Mesothelial cell of epicardium (in vitro differentiated cells): ENCODE measurements around the gene SREK1IP1. TPM values are rescaled to one million over a fixed set of nuclear protein-coding genes. Genes with fewer than 3 reads are reported as not detected.

ENCODE experiments used
- DNase-seq, 2 experiments: peaks; one replicate each; pipeline ENCODE4 v3.0.0; 2021; ENCODE audit warnings: low spot score in 2 of 2; ENCODE audit not compliant: unreplicated experiment in 2 of 2
- H3K27ac Mint-ChIP-seq: 2 replicates; pipeline ENCODE4 v1.8.0; 2021; ENCODE audit warnings: mixed read lengths
- H3K27me3 Mint-ChIP-seq: 2 replicates; pipeline ENCODE4 v1.8.0; 2021; ENCODE audit warnings: low read depth, mixed read lengths
- H3K36me3 Mint-ChIP-seq: 2 replicates; pipeline ENCODE4 v1.8.0; 2021; ENCODE audit warnings: mixed read lengths
- H3K4me1 Mint-ChIP-seq: 2 replicates; pipeline ENCODE4 v1.8.0; 2021; ENCODE audit warnings: mixed read lengths
- H3K4me3 Mint-ChIP-seq: 2 replicates; pipeline ENCODE4 v1.8.0; 2021; ENCODE audit warnings: mild to moderate bottlenecking, moderate library complexity, mixed read lengths
- H3K9me3 Mint-ChIP-seq: 2 replicates; pipeline ENCODE4 v1.8.0; 2021; ENCODE audit warnings: mixed read lengths
- total RNA-seq: library from RNA; stranded (reverse); gene quantifications from 3 replicates; pipeline ENCODE4 v1.2.1, GENCODE V29; 2021
- TF ChIP-seq, protein P1 (sequence below): fragments of 200-600 bp; sonication (generic); IDR thresholded peaks from one replicate; pipeline ENCODE4 v1.5.0; 2021; ENCODE audit warnings: antibody characterized with exemption; ENCODE audit not compliant: unreplicated experiment

Gene SREK1IP1
- total RNA-seq, 1 donor from 2014 or later: 20.9 TPM

DNA sequence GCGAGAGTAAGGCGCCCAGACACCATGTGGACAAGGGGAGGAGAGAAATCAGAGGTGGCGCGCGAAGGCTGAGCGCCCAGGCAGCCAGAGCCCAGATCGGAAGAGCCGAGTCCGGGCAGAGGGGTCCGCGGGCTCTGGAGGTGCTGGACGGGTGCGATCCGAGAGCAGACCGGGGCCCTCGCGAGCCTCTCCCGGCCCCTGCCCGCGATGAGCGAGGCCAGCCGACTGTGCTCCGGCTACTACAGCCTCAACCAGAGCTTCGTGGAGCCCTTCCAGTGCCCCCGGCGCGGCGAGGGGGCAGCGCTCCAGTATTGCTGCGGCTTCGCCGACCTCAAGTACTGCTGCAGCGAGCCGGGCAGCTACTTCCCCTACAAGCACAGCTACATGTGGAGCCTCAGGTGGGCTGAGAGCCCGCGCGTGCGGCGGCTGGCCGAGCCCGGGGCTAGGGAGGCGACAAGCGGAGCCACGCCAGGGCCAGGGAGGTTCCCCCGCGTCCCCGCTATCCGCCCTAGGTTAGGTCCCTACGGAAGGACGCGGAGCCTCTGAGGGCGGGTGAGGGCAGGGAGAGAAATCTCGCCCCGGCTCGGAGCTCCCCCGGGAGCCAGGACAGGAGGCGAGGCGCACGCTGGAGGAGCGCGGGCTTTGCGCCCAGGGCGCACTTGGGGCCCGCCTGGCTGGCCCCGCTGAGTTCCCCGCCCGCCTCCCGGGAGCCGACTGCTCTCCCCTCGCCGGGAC is 77.9 kb downstream of the SREK1IP1 start, which contains the start of gene SHISAL2B:
Gene SHISAL2B, plus strand, starts transcription at position 87 of the 735 bp plus-strand sequence. Its CDS starts 121 bp downstream, at position 208.
- peak; percentile 20 to 51 for DNase-seq
- peak within 1 kb of the TSS; percentile 68 for H3K4me3 Mint-ChIP-seq
- TF ChIP-seq, protein P1, sequence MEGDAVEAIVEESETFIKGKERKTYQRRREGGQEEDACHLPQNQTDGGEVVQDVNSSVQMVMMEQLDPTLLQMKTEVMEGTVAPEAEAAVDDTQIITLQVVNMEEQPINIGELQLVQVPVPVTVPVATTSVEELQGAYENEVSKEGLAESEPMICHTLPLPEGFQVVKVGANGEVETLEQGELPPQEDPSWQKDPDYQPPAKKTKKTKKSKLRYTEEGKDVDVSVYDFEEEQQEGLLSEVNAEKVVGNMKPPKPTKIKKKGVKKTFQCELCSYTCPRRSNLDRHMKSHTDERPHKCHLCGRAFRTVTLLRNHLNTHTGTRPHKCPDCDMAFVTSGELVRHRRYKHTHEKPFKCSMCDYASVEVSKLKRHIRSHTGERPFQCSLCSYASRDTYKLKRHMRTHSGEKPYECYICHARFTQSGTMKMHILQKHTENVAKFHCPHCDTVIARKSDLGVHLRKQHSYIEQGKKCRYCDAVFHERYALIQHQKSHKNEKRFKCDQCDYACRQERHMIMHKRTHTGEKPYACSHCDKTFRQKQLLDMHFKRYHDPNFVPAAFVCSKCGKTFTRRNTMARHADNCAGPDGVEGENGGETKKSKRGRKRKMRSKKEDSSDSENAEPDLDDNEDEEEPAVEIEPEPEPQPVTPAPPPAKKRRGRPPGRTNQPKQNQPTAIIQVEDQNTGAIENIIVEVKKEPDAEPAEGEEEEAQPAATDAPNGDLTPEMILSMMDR: no peak
- peaks cover 6% of the 10 kb centered on the region for H3K4me1 Mint-ChIP-seq
- H3K27me3 Mint-ChIP-seq: peaks cover 61% of the 10 kb centered on the region
- no peak within 1 kb of the TSS for H3K27ac Mint-ChIP-seq
- H3K36me3 Mint-ChIP-seq: no peaks in the 10 kb centered on the region
- H3K9me3 Mint-ChIP-seq: peaks cover 3% of the 10 kb centered on the region

DNA sequence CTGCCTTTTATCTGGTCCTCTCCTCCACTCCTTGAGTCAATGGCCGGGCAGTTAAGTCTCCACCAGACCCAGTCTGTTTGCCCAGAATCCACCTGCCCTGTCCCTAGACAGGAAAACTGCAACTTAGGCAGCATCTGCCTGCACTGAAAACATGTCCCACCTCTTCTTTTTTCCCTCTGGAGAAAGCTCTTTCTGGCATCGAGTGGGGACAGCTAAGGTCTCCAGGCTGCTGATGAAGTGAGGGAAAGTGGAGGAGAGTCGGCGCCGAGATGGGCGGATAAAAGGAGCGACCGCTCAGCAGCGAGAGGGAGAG is 78.4 kb downstream of the SREK1IP1 start:
- TF ChIP-seq, protein P1: no peak
- H3K4me3 Mint-ChIP-seq: peak overlapping the region; percentile 68
- DNase-seq: no peak
- no peaks in the 10 kb centered on the region for H3K36me3 Mint-ChIP-seq
- H3K4me1 Mint-ChIP-seq: peaks cover 6% of the 10 kb centered on the region
- H3K27ac Mint-ChIP-seq: no peak overlapping the region
- peaks cover 61% of the 10 kb centered on the region for H3K27me3 Mint-ChIP-seq
- H3K9me3 Mint-ChIP-seq: no peaks in the 10 kb centered on the region

DNA sequence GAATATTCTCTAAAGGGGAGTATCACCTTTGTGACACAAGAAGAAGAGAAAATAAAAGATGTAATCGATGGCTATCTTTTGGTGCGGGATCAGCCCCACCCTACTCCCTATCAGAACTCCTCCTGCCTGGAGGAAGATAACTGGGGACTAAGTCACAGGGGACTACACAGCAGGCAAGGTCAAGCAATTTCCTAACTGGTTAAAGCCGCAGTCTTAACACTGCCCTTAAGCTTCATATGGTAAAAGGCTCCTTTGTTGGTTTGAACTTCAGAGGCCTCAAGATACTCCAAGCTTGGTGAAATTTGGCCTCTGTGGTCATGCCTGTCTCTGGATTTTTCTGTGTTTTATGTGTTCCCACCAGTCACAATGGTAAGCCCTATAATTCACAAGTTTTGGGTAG is 79.5 kb downstream of the SREK1IP1 start:
- Mint-ChIP-seq H3K4me3 (no peak overlapping the region), H3K4me1 (peaks cover 6% of the 10 kb centered on the region)

DNA sequence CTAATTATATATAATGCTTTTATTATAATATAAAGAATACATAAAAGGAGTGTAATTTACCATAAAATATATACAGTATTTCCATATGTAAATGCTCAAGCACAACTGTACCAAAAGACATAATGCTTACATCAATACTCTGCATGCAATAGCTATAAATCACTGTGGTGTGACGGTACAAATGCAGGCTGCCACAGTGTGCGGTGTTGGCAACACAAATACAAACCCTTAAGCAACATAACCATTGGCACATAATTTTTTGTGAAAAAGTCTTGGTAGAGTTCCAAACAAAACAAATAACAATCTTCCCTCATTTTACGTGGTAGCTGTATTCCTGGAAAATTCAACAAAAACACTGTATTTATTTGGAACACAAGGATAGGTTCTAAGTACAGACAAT is 80.1 kb downstream of the SREK1IP1 start:
- no peaks in the 10 kb centered on the region for H3K9me3 Mint-ChIP-seq

More for the DNA sequence above, 79.5 kb downstream of the SREK1IP1 start:
- Mint-ChIP-seq H3K27me3 (peaks cover 63% of the 10 kb centered on the region), H3K36me3 (no peaks in the 10 kb centered on the region), H3K9me3 (no peaks in the 10 kb centered on the region), H3K27ac (no peak overlapping the region)
- no peak for DNase-seq
- TF ChIP-seq, protein P1: no peak

DNA sequence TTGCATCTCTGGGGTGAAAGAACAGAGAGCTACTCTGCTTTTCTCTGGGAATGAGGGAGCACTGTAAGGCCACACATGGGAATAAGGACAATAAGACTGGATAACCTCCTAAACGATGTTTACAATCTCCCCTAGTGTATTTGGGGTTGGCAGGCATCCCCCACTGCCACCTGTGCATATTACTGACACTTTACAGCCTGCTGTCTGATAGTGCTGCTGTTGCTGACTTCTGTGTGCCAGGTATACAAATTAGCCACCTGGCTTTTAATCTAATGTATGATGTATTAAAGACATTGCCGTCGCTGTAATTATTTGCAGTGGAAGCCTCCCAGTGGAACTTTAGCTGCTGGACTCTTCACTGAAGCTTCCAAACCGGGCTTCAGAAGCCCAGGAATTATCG is 82.6 kb downstream of the SREK1IP1 start:
- peaks cover 6% of the 10 kb centered on the region for H3K4me1 Mint-ChIP-seq
- TF ChIP-seq, protein P1: no peak
- no peak overlapping the region for H3K4me3 Mint-ChIP-seq
- DNase-seq: no peak
- H3K27me3 Mint-ChIP-seq: peaks cover 35% of the 10 kb centered on the region
- H3K36me3 Mint-ChIP-seq: no peaks in the 10 kb centered on the region
- H3K9me3 Mint-ChIP-seq: no peaks in the 10 kb centered on the region
- no peak overlapping the region for H3K27ac Mint-ChIP-seq

More for the DNA sequence above, 80.1 kb downstream of the SREK1IP1 start:
- no peaks in the 10 kb centered on the region for H3K36me3 Mint-ChIP-seq
- peaks cover 6% of the 10 kb centered on the region for H3K4me1 Mint-ChIP-seq
- no peak overlapping the region for H3K4me3 Mint-ChIP-seq
- H3K27ac Mint-ChIP-seq: no peak overlapping the region
- no peak for DNase-seq
- peaks cover 58% of the 10 kb centered on the region for H3K27me3 Mint-ChIP-seq
- TF ChIP-seq, protein P1: no peak
